Stimulated activated CD4-positive, alpha-beta T cell treated with anti-CD3 and anti-CD28 coated beads, Interleukin-2, amount 100 ng/mL, for 48 hours (primary cell): Measurements from ENCODE around the gene MYOM1.

Experiments
- DNase-seq, 2 donors: peaks; one replicate each; pipeline ENCODE4 v3.0.0-alpha.2; 2020

MYOM1 gene

DNA sequence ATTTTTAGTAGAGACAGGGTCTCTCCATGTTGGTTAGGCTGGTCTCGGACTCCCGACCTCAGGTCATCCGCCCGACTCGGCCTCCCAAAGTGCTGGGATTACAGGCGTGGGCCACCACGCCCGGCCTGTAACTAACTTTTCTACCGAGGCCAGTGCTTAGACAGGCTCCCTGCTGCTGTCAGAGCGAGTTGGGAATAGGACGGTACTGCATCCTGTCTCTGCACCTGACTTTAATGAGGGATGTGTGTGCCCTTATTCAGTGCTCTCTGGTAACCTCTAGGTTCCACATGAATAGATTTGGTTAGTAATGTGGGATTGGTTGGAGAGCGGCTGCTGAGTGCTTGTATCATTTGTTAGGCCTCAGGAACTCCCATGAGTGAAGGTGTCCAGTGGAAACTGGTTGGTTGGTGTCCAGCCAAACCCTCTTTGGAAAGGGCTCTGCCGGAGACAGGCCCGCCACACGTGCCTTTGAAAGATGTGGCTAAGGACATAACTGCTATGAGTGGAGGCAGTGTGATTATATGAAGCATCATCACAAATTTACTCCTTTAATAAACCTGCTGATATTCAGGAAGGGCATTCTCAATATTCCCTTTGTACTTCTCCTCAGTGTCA, 36.6 kb downstream of the MYOM1 start:
- no peak for DNase-seq

DNA sequence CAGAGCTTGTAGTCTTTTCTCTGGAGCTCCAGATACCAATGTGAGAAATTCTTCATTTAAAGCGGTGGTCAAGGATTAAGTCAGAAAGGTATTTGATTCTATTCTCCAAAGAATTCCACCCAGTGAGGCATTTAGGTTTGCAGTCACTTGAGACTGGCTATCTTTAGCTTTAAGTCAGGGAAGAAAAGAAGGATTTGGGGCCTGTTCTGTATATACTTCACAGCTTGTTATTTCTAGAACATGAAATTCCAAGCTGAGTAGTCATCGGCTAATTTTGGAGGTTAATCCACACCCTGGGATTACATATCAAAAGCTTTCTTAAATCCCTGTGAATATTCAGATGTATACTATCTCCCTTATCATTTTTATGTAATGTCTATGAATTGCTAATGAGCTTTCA, 39.4 kb downstream of the MYOM1 start:
- no peak for DNase-seq

DNA sequence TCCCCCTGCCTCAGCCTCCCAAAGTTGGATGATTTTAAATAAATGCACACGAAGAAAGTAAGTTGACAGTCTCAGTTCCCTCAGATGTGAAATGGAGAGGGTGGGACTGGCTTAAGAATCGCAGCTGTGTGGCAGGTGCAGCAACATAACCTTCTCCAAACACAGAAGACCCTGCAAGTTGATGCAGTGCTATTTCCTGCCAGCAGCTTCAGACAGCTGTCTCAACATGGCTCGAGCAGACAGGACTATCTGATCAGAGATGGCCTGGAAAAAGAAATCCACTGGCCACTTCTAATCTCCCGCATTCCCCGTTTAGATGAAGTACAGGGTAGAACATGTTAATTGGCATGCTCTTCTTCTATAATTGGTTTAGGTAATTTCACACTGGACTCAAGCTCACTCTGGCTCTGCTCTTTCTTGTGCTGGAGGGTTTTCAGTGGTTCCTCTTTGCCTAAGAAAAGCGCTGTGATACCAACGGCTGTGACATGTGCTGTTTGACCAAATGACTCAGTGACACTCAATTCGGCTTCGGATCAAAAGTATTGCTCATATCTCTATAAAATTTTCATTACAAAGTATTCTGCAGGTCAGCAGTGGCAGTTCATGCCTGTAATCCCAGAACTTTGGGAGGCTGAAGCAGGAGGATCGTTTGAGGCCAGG, 40.2 kb downstream of the MYOM1 start:
- DNase-seq: no peak

DNA sequence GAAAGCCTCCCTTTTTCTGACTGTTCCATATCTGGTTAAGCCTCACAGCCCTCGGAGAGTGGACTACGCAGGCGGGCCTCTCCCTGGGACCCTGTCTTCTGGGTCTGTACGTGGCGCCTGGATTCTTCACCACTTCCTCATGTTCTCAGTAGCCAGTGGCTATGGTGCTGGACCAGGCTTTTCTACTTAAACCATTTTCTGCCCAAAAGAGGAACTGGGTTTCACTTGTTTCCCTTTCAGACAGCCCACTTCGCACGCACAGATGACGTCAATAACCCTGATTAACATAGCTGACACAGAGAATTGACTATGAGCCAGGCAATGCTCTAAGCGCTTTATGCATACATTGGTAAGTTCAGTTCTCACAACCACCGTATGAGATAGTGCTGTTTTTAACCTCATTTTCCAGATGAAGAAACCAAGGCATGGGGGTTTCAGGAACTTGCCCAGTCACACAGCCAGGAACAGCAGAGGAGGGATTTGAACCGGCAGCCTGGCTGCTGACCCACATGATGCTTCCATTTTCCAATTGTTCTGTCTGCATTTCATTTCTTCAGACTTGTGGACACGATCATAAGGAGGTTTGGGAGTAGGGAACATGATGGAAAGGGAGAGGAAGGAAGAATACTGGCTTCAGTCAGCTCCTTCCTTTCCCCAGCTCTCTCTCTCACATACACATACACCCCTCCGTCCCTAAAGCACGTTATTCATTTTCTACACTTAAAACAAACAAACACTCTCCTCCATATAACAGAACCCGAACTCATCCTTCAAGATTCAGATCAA, 41.7 kb downstream of the MYOM1 start:
- DNase-seq: no peak

DNA sequence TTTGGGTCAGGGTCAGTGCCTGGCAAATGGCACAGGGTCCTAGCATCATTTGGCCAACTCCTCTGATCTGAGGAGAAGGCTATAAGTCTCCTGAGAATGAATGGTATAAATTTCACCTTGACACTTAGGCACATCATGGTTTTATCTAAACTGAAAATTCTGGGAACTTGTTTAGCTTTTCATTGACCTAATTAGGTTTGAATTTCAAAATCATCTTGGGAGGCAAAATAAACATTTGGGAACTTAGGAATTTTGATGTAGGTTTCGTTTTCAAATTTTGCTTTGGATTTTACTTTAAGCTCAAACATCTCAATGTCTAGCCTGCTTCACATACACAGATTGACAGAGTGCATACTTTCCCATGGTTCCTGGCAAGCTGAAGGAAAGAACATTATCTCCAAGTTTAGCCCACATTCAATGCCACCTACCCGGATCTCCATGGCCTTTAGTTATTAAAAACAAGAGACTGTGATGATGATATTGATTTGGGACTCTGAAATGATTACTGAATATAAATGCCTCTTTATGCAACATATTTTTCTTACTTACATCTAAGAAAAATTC, 44.5 kb downstream of the MYOM1 start:
- DNase-seq: no peak

DNA sequence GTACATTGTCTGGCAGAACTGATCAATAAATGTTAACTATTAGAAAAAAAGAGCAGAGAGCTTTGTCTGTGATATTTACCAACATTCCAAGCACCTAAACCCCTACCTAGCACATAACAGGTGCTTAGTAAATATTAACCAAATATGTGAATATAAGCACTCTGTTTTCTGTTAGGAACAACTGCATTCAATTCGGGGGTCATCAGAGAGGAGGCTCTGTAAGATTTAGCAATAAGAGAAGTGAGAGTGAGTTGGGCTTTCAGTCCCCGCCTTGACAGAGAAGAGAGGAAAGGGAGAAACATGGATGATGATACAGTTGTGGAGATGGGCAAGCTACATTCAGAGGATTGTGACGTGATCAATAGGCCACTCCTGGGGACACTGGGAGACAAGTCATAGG, 47.7 kb downstream of the MYOM1 start:
- DNase-seq: no peak

DNA sequence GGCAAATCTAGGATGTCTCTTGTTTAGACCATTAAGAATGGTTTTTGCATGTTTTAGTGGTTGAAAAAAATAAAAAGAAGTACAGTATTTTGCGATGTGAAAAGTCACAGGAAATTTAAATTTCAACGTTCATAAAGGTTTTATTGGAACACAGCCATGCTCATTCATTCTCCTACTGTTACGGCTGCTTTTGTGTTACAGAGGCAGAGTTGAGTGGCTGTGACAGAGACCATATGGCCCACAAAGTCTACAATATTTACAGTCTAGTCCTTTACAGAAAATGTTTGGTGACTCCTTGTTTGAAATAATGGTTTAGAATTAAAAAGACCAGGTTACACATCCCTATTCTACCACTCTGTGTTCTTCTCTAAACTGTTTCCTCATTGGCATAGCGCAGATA, 48.1 kb downstream of the MYOM1 start:
- DNase-seq: no peak

DNA sequence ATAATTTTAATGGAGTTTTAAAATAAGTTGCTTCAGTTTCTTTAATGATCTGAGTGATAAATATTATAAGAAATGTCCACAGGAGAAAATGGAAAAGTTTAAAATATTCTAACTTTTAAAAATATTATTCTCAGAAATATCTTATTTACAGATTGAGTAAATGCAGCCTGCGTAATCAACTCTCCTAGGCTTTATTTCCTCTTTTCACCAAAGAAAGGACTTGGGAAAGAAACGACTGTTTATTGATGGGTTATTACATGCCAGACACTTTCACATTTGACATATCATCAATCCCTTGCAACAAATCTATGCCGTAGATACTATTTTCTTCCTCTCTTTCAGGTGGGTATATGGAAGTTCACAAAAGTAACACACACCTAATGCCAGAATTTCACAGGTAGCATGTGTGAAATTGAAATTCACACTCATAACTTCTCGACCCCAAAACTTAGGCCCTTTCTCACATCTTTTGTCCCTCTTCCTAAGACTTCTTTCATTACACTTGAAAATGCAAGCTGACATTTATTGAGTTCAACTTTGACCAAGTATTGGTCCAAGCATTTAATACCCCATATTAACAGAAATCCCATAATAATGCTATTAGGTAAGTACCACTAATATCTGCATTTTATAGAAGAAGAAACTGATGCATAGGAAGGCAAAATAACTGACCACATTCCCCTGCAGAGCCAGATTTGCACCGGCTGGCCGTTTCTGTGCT, 49.2 kb downstream of the MYOM1 start:
- DNase-seq: no peak

DNA sequence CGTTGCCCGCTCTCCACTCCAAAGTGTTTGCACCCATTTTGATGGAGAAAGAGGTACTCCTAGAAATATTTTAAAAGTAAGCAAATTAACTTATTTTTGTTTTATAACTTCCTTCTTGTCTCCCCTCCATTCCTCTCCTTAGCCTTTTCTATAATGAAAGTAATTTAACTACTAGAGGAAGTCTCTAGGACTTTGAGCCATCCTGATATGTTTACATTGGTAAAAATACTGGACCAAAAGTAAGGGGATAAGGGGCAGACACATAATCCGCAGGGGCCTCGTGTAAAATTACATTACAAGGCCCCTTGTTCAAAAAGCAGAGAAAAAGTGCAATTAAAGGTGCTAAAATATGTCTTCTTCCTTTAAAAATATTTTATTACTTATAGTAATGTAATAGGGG, 55.4 kb downstream of the MYOM1 start:
- no peak for DNase-seq

DNA sequence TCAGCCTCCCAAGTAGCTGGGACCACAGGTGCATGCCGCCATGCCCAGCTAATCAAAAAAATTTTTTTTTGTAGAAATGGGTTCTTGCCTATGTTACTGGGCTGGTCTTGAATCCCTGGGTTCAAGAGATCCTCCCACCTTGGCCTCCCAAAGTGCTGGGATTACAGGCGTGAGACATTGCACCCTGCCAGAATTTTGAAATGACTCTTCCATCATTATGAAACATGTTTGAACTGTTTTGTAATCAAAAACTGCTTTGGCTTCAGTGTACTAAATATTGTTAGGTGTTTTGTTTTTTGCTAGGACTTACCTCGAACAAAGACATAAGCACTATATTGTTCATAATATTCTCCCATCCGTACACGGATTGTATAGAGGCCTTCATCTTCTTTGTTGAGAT, 55.8 kb downstream of the MYOM1 start:
- no peak for DNase-seq

DNA sequence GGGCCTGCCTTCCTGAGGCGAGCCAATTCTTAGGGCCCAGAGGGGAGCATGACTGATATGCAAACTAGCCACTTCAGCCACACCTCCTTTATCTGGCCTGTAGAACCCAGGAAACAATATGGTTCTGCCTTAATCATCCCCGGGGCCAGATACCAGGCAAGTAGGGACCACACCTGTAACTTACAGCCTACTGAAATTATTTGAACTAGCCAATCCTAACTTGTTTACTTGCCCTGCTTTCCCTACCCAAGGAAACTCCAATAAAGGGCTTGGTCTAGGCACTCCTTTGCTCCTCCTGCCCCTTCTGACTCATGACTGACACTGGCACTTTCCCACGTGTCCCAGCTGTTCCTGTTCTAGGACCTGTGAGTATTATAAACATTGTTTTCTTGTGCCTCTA, 57.6 kb downstream of the MYOM1 start:
- DNase-seq: no peak

DNA sequence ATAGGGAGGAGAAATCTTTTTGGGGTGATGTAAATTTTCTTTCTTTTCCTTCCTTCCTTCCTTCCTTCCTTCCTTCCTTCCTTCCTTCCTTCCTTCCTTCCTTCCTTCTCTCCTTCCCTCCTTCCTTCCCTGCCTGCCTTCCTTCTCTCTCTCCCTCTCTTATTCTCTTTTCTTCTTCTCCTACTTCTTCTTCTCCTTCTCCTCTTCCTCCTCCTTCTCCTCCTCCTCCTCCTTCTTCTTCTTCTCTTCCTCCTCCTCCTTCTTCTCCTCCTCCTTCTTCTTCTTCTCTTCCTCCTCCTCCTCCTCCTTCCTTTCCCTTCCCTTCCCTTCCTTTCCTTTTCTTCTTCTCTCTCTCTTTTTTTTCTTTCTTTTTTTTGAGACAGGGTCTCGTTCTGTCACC, 59.9 kb downstream of the MYOM1 start:
- DNase-seq: no peak

DNA sequence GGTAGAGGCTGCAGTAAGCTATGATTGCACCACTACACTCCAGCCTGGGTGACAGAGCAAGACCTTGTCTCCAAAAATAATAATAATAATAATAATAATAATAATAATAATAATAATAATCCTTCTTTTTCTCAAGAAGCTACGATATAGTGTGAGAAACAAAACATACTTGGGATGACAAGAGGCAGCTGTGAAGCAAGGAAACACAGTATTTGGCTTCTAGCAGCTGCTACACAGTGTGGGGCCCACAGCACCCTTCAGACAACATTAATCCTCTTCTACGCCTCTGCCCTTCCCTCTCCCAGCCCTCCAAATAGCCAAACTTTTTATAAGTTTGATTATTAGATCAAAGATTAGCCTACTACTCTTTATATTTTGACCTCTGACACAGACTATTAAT, 62.2 kb downstream of the MYOM1 start:
- DNase-seq: no peak

DNA sequence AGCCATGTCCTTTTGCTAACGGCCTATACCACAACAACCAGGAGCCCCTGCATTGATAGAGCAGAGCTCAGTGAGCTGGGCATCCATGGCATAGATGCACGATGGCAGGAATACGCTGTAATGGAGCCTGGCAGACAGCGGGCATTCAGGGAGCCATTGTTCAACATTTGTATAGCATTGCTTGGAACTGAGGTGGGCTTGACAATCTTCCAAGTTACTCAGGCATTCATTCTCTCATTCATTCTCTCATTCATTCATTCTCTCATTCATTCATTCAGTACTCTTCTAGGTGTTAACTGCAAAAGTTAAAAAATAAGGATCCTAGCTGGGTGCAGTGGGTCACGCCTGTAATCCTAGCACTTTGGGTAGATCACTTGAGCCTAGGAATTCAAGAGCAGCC, 62.7 kb downstream of the MYOM1 start:
- DNase-seq: no peak

DNA sequence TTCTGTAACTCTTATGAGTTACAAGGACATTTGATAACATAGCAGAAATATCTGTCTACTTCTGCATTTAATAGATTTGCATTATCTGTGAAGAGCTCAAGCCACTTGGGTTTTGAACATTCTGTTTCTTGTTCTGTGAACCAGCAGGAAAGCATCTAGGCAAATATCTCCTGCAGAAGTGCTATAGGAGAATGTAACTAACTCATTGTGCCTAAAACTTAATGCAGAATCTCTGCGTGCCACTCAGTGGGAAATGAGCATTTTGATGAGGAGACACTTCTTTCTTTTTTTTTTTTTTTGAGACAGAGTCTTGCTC, 63.5 kb downstream of the MYOM1 start:
- no peak for DNase-seq

DNA sequence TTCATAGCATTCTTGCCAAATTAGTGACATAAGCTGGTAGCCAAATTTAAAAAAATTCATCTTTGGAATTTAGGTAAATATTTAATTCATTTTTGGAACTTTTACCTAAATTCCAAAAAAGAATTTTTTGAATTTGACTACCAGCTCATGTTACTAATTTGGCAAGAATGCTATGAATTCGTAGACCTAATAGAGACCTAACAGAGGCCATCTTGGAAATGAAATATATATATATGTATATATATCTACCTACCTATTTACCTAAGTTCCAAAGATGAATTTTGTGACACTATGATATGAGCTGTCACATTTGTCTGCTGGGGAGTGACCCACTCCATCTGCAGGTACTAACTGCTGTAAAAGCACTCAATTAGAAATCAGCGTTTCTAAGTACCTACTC, 65.6 kb downstream of the MYOM1 start:
- DNase-seq: no peak

DNA sequence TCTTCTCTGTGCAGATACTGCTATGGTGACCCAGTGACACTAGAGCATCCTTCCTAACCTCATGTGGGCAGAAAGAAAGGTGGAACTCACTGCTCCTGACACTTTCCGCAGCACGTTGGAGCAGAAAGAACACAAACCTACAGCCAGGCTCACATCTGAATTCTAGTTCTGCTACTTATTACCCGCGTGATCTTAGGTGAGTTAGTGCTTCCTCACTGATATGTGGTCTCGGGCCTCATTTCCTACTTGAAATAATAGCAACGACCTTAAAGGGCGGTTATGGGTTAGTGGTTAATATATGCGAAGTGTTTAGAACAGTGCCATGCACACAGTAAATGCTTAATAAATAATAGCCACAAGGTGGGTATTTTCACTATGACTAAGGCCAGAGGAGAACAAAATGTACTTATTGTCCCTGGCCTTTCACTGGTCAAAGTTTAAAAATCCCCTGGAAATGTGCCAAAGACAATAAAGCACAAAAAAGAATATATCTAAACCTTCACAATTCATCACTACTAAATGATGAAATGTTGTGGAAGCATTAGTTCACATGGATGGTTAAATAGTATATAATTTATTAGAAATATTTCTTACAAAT, 66.6 kb downstream of the MYOM1 start:
- DNase-seq: no peak

DNA sequence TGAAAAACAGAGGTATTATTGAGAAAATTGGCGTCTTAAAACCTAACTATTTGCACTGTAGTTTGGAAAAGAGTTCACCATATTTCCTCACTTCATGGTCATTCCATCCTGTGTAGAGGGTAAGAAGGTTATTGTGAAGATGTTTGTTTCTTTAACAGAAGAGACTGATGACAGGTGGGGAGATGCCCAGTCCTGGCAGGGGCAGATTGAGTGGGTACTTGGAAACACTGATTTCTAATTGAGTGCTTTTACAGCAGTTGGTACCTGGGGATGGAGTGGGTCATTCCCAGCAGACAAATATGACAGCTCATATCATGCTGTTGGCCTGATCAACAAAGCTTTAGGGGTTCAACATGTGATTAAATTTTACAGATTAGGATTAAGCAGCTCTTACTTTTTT, 67.5 kb downstream of the MYOM1 start:
- DNase-seq: no peak

DNA sequence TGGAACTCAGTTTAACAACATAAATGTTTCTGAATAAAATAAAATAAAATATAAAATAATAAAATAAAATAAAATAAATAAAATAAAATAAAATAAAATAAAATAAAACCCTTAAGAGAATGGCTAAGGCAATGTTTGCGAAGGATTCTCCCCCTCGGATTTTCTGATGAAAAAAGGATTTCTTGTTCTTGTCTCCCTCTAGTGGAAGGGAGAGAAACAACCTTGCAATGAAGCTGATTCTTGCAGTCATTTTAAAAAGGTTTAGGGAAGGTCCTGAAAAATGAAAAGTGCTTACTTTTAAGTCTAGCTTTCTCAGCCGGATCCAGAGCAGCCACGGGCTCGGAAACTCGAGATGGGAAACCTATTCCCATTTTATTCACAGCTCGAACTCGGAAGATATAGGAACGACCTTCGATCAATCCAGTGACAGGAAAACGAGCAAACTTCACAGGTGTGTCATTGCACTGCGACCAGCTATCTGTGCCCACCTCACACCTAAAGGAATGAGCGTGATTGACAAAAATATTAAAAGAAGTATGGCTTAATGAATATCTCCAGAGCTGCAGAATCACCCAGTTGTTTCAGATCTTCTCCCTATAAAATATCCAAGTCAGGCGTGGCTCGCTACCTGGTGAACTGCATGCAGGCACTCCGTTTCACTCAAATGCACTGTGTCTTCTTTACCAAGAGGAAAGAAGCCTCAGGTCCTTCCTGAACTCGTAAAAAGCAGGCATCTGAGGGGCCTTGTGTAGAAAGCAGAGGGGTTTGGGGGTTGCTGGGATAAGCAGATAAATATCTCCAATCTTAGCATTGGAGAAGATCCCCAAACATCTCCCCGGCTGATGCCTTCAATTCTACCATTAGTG, 68.1 kb downstream of the MYOM1 start:
- no peak for DNase-seq

DNA sequence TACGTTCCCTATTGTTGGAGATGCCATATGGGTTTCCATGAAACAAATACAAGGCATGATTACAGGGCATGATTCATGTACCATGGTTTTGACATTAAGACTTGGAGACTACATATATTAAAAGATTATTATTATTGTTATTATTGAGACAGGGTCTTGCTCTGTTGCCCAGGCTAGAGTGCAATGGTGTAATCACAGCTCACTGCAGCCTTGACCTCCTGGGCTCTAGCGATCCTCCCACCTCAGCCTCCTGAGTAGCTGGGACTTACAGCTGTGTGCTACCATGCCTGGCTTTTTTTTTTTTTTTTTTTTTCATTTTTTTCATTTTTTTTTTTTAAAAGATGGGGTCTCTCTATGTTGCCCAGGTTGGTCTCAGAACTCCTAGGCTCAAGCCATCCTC, 69.1 kb downstream of the MYOM1 start:
- no peak for DNase-seq

DNA sequence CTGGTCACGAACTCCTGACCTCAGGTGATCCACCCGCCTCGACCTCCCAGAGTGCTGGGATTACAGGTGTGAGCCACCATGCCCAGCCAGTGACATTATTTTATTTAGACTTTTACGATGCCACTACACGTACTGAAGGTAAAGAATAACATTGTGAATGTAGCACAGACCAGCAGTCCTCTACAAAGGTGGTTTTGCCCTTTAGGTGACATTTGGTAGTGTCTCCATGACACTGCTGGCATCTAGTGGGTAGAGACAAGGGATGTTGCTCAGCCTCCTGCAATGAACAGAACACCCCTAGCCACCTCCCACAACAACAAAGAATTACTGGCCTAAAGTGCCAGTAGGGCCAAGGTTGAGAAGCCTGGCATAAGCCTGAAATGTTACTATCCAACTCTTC, 69.5 kb downstream of the MYOM1 start:
- no peak for DNase-seq

DNA sequence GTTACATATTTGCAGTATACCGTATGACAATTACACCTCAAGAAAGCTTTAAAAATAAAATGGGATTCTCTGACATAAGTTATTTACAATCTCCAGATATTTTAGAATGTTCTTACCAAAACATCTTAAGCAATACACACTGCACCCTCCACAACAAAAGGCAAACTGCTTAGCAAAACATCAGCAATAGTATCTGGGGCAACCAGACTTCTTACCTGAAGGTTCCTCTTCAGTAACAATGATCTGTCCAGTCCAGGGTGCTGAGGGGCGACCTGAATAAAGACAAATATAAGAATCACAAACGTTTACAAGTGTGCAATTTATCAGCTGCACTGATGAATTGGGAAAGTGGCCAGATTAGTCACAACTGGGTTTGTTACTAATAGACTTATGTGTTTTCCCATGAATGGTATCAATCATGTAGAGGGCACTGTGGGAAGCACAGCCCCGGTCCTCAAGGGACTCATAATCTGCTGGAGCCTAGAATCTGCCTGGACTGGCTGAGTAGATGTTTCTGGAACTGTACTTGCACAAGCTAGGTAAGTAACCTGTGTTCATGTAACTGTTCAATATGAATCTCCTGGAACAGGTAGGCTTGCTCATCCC, 70.7 kb downstream of the MYOM1 start:
- DNase-seq: no peak
